SIG-M5 (cell line): ENCODE measurements around the gene SLC16A8.
"Not testable (repeated sequence)": the region's sequence is repeated elsewhere in the genome, so short reads cannot be mapped to it uniquely, and the experiment has no call there.

Experiments used
- DNase-seq: peaks from one replicate; lab custom pipeline; 2025; lab: John Stamatoyannopoulos, UW

The SLC16A8 gene

DNA sequence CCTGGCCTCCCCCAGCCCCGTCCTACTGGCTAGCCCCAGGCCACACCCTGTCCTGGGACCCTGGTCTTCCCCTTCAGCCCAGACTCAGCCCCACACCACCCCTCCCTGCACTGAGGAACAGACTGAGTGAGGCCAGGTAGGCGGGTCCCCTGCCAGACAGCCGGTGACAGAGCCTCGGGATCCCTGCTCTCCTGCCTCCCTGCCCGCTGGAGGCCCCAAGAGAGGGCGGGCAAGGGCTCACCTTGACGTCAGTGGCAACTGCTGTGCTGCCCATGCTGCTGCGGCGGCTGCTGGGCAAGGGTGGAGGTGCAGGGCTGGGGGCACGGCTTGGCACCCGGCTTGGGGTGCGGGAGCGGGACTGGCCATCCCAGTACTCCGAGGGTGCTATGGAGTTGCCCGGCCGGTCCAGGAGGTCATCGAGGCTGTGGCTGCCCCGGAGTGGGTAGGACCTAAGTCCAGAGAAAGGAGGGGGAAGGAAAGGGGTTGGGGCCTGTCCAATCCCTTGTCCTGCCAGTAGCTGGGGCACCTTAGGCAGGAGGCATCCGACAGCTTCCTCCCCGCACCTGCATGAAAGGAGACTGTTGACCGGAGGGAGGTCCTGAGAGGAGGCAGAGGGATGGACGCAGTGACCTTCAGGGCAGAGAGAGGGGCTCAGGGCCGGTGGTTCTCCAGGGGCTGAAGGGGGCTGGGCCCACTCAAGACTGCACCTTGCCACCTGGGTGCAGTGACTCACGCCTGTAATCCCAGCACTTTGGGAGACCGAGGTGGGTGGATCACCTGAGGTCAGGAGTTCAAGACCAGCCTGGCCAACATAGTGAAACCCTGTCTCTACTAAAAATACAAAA lies 2.2 kb upstream of the SLC16A8 start:
- no peak for DNase-seq

DNA sequence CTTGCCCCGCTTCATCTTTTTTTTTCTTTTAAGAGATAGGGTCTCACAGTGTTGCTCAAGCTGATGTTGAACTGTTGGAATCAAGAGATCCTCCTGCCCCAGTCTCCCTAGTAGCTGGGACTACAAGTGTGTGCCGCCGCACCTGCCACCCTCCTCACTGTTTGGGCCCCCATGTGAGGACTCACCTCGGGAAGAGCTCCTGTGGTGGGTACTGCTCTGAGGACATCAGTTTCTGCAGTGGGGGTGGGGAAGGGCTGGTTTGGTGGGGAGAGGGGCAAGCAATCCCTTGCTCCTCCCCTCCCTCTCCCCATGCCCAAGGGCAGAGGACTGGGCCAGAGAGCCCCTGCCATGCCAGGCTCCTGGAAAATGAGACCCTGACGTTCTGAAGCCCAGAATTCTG lies 1.5 kb upstream of the SLC16A8 start:
- no peak for DNase-seq

DNA sequence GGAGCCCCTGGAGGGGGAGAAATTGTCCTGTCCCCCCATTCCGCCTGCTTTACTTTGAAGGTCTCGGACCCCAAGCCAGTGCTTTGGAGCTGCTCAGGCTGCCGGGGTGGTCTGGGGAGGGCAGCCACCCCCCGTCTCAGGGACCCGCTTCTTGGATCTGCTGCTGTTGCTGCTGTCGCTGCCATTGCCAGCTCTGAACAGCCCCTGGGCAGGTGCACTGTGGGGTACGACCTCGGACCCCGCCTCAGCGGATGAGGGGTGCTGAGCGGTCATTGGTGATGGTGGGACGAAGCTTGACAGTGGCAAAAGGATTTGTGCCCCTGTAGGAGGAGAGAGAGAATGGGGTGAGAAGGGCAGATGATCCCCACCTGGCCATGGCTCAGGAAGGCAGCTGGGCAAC lies 1.1 kb upstream of the SLC16A8 start:
- DNase-seq, result no peak

DNA sequence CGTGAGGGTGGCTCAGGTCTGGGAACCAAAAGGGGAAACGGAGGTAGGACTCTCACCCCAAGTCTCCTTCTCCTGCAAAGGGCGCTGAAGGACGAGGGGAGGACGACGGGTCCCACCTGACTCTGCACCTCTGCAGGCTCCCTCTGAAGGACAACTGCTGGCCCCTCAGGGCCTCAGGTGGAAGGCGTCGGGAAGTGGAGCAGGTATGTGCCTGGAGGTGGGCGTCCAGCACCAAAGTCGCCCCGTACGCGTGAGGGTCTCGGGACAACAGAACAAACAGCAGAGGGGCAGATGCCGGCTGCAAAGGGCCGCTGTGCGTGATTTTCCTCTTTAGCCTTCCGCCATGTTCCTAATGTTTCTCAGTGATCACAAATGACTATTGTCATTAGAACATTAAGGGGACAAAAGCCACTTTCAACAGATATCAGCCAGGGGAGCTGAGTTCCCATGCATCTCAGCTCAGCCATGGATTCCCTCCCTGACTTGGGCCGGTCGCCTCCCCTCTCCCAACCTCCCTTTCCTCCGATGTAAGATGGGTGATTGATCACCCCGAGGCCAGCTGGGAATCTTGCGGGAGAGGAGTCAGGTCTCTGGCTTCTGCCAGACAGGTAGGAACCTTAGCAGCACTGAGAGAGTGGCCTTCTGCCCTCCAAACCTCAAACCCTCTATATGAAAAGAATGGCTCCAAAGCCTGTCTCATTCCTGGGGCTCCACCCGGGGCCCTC lies 836 bp downstream of the SLC16A8 start:
- no peak for DNase-seq

DNA sequence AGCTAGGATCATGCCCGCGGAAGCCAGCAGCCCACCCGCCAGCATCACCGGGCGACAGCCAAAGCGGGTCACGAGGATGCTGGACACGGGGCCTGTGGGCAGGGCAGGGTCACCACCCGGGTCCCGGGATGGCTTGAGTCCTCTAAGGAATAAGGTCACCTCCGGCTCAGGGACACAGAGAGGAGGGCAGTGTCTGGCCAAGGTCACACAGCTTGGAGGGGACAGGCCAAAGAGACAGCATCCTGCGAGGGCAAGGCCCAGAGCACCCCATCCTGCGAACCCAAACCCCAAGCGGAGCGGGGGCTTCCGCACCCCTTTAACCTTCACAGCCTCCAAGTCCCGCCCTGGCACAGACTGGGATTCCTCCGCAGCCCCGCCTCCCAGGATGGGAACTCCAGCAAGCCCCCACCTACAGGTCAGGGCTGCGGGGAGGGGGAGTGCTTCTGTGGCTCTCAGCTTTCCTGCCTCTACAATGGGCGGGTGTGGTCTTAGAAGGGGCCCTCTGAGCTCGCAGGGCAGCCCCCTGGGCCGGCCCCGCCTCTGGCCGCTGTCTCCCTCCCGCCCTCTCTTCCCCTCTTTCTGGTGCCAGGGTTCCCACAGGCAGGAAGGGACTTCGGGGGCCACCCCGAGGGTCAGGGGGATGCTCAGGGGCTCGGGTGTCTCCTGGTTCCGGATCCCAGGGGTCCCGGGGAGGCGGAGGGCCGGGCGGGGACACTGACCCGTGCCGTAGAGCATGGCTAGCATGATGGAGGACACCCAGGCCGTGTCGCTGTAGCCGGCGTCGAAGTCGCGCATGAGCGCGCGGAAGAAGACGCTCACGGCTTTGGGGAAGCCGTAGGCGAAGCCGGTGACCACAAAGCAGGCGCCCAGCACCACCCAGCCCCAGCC lies 1.8 kb downstream of the SLC16A8 start:
- DNase-seq, result no peak

DNA sequence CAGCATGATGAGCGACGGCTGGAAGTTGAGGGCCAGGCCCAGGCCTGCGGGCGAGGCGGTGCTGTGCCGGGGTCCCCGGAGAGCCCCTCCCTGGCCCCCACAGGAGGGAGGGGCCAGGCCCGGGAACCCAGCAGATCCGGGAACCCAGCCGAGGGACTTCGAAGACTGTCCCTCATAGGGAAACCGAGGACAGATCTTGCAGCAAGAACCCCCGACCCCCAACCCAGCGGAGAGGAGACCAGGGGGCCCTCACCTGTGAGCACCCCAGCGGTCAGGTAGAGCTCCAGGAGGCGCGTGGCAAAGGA lies 2.4 kb downstream of the SLC16A8 start:
- no peak for DNase-seq

DNA sequence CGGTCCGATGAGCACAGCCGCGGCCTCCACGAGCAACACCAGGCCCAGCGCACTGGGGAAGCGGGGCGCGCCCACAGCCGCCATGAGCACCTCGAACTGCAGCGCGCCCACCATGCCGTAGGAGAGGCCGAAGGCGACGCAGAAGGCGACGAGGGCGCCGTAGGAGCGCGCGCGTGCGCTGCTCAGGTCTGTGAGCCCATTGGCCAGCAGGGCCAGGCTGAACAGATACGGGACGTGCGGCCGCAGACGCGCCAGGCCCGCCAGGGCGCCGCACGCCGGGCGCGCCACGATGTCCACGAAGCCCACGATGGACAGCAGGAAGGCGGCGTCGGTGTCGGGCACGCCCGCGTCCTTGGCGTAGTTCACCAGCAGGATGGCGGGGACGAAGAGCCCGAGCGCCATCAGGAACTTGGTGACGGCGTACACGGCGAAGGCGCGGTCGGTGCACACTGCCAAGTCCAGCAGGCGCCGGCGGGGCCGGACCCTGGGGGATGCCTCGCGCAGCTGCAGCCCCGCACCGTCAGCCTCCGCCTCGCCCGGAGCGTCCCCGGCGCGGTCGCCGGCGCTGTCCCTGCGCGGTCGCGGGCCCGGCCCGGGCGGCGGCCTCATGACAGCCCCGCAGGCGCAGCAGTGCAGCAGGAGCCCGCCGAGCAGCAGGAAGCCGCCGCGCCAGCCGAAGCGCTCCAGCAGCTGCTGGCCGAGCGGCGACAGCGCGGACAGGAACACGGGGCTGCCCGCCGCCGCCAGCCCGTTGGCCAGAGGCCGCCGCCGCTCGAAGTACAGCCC lies 2.9 kb downstream of the SLC16A8 start:
- no peak for DNase-seq

DNA sequence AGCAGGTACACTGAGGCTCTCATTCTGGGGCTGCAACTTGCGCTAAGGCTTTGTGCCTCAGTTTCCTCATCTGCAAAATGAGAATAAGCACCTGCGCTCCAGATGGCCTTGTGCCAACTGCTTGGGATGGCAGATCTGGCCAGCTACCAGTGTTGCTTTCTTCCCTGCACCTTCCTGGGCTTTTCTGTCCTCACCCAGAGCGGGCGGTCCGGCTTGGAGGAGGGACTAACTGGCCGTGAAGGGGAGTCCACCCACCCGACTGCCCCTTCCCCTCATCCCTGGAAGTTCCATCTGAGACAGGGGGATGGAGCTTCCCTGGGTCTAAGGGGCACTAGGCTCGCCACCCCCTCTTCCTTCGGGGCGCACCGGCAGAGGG lies 3.5 kb downstream of the SLC16A8 start:
- no peak for DNase-seq

DNA sequence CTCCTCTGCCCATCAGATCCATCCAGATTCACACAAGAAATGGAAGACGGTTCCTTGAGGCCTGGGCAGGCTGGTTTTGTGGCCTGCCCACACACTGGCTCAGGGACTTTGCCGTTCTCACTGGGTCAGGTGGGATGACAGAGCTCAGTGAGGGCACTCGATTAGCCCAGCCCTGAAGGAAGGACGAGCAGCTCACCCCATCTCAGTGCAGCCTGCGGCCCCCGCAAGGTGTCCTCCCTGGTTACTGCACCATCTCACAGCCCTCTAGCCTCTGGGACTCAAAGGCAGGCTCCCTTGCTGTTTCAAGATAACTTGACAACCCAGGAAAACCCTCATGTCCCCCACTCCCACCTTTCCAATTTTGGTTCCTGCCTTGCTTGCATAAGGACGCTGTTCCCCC lies 4.2 kb downstream of the SLC16A8 start:
- DNase-seq, result no peak

DNA sequence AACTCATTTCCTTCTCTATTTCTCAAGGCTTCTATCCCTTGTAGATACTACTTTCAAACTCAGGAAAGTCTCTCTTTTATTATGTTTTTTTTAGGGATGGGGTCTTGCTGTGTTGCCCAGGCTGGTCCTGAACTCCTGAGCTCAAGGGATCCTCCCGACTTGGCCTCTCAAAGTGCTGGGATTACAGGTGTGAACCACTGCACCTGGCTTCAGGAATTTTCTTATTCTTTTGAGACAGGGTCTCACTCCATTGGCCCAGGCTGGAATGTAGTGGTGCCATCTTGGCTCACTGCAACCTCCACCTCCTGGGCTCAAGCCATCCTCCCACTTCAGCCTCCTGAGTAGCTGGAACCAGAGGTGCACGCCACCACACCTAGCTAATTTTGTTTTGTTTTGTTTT lies 4.8 kb downstream of the SLC16A8 start:
- not testable (repeated sequence) for DNase-seq

DNA sequence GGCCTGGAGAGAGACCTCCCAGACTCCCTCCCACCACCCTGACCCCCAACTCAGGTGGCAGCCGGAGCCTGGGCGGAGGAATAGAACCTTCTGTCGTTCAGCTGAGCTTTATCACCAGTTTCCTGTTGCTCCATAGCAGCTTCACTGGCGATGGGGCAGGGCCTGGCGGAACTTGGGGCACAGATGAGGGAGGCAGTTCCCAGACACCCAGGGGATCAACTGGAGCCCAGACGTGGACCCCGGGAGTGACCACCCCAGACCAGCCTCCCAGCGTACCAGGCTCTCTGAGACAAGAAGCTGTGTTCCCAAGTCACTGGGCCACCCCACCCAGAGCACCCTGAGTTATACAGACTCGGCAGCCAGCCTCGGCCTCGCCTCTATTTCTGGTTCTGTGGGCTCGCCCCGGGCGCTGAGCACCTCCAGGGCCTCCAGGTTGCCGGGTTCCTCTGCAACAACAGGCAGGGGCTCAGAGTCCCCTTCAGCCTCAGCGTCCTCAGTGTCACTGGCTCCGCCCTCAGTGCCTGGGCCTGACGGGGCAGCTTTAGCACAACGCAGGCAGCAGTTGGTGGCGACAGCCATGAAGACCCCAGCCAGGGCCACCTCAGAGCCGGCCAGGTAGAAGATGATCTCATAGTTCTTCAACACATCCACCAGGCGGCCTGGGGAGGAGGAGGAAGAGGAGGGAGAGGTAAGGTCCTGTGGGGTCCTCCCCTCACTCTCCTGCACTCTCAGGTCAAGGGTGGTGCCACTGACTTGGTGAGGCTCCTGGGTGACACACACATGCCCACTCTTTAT lies 5.7 kb downstream of the SLC16A8 start:
- no peak for DNase-seq

DNA sequence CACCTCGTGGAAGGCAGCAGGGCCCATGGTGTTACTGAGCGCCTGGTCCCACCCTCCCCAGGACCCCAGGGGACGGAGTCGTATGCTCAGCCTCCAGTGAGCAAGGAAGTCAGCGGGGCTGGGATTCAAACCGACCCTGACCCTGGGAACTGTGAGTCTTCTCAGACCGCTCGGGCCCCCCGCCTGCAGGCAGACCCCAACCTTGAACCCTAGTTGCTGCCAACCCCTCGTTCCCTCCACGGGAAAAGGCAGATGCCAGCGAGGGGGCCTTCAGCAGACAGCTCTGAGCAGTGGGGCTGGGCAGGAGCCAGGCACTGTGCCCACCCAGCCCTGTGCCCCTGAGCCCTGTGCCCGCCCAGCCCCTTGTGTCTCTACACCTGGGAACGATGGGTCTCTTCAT lies 6.4 kb downstream of the SLC16A8 start:
- DNase-seq, result no peak

DNA sequence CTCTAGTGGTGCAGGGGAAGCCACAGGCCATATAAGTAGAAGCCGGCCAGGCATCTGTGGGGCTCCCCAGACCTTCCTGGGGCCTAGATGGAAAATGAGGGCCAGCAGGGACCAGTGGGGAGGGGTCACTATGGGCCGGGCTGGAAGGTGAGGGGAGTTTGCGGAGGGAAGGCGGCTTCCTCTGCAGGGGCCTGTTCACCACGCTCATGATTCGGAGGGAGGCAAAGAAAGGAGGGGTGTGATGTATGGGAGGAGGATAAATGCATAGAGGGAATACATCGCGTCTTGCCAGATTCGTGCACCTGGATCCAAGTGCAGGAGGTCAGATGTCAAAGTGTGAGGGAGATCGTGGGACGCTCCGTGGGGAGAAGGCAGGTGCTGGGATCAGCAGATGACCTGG lies 6.9 kb downstream of the SLC16A8 start:
- DNase-seq, result no peak

DNA sequence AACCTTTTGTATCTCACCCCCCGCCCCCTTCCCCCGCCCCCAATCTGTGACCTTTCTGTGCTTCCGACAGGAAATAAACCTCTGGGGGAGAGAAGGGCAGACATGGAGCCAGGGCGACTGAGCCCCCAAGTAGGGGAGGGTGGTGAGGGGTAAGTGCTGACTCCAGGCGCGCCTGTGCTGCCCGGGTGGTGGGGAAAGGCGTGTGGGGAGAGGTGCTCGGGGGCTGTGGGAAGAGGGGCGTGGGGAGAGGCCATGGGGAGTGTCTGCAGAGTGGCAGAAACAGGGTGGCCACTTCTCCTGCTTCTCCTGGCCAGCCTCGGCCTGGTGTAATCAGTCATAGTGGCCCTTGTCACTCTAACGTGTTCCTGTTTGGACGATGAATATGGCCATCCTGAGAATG lies 8.0 kb downstream of the SLC16A8 start:
- no peak for DNase-seq

DNA sequence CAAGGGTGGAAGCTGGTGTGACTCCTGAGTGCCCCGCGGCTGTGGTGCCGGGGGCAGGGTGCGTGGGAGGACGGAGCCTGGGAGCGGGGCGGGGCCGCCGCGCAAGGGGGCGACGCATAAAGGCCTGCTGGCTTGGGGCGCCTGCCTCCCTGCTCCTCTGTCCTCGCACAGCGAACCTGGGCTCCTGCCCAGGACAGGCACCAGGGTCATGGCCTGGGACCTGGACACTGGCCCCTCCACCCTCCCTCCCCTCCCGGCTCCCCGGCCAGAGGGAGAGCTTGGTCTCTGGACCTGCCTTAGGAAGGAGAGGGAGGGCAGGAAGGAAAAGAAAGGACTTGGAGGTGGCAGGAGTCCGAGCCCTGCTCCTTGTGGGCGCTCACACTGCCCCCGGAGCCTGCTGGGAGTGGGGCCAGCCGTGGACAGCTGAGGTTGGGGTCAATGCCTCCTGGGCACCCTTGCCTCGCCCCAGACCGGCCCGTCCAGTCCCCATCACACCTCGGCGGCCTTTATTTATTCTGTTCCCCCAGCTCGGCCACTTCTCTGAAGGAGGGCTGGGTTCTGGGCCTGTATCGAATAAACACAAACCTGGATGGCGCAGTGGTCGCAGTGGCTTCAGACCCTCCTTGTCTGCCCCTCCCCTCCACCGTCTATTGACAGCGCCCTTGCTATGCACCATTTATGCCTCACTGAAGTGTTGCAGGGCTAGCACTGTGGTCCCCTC lies 8.7 kb downstream of the SLC16A8 start:
- no peak for DNase-seq

DNA sequence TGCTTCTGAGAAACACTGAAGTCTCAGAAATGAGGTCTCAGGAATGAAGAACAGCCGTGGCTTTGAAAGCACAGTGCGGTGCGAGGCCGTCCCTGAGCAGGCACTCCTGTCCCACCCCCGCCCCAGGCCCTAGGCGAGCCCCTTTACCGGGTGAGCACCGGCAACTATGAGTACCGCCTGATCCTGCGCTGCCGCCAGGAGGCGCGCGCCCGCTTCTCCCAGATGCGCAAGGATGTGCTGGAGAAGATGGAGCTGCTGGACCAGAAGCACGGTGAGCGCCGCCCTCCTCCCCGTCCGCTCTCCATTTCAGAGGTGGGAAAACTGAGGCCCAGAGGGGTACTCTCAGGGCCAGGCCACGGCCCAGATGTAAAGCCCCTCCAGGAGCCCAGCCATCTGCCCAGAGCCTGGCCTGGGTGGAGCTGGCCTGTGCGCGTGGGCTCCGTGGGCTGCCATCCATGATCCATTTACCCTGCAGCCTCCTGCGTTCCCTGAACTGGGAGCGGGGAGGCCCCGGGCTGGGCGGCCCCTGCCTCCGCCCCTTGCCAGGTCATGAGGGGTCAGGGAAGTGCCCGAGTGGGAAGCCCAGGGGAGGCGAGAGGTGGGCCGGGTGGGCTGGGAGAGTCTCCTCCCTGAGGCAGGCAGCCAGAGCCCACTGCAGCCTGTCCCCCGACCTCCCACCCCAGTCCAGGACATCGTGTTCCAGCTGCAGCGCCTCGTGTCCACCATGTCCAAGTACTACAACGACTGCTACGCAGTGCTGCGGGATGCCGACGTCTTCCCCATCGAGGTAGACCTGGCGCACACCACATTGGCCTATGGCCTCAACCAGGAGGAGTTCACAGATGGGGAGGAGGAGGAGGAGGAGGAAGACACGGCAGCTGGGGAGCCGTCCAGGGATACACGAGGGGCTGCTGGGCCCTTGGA lies 9.5 kb downstream of the SLC16A8 start:
- DNase-seq, result no peak

DNA sequence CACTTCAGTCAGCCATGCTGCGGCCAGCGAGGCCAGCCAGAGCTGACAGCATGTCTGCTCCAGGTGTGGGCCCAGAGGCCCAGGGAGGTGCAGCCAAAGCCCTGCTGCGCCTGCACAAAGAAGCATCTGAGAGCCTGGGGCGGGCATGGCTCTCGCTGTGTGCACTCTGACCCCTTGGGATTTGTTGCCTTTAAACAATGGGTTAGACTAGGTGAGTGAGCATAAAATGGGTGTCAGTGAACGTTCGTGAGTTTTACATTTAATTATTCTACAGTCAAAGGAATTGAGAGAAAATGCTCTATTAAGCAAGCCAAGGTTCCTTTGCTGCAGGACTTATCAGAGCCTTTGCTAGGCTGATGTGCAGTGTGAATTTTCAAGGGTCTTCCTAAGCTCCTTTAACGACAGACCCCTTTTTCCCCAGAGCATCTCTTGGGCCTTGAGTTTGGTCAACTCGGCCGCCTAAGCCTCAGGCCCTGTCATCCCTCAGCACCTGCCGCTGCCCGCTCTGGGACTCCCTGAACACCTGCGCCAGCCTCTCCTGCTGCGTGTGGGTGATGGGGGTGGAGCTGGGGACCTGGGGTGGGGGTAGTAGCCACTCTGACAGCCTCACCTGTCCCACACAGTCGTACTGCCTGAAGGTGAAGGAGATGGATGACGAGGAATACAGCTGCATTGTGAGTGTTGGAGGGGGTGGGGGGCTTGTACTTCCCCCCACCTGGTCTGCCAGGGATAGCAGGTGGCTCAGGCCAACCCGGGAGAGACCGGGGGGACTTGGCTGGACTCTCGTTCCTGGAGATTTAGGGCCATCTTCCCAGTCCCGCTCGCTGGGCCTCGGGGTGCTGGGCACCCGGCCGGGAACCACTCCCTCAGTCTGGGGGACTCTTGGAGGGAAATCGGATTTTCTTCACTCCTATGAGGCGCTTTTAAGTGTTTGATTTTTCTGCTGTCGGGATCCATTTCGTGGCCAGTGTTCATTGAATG lies 10.5 kb downstream of the SLC16A8 start:
- no peak for DNase-seq
